ENCODE results near the gene RNASE8.

Gene RNASE8

GRCh38 chr14:21072781-21073339 lies 15.2 kb downstream of the RNASE8 start:
- DNase-seq (ENCODE audit: low read depth) = no peak

GRCh38 chr14:21073921-21074320 lies 16.3 kb downstream of the RNASE8 start:
- no peak for DNase-seq (ENCODE audit: low read depth)

DNA sequence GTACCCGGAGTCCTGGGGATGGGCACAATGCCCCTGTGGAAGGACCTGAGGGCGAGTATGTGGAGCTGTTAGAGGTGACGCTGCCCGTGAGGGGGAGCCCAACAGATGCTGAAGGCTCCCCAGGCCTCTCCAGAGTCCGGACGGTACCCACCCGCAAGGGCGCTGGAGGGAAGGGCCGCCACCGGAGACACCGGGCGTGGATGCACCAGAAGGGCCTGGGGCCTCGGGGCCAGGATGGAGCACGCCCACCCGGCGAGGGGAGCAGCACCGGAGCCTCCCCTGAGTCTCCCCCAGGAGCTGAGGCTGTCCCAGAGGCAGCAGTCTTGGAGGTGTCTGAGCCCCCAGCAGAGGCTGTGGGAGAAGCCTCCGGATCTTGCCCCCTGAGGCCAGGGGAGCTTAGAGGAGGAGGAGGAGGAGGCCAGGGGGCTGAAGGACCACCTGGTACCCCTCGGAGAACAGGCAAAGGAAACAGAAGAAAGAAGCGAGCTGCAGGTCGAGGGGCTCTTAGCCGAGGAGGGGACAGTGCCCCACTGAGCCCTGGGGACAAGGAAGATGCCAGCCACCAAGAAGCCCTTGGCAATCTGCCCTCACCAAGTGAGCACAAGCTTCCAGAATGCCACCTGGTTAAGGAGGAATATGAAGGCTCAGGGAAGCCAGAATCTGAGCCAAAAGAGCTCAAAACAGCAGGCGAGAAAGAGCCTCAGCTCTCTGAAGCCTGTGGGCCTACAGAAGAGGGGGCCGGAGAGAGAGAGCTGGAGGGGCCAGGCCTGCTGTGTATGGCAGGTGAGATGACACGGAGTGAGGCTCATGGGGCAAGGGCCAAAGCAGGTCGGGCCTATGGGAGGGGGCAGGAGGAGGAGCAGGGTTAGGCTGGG lies 17.0 kb downstream of the RNASE8 start:
- no peak for DNase-seq (ENCODE audit: low read depth)

DNA sequence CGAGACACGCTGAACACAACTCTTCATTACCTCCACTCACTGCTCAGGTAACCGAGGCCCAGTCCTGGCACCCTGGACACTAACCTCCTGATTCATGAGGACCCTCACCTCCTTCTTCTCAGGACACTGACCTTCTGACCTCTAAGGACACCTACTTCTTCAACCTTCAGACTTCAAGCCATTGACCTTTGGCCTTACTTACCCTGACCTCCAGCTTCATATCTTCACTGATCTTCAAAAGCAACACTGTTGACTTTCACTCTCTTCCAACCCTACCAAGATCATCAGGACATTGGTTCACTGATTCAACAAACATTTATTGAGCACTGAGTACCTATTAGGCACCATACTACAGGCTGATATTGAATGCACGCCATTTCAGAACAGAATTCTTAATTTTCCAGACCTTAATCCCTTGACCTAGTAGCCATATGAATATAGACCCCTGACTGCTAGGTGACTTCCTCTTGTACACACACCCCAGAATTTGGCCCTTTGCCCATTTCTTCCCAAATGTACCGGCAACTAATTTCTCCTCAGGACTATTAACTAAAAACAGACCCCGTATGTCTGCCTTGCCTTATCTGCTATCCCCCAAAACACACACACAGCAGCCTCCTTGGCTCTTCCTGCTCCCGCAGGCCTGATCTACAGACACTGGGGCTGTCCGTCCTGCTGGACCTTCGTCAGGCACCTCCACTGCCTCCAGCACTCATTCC lies 18.3 kb downstream of the RNASE8 start:
- no peak for DNase-seq (ENCODE audit: low read depth)

- DNase-seq (ENCODE audit: low read depth) = no peak
Observed at GRCh38 chr14:21077672-21078071, 20.1 kb downstream of the RNASE8 start.

- no peak for DNase-seq (ENCODE audit: low read depth)
Observed at GRCh38 chr14:21078287-21078686, 20.7 kb downstream of the RNASE8 start.

DNA sequence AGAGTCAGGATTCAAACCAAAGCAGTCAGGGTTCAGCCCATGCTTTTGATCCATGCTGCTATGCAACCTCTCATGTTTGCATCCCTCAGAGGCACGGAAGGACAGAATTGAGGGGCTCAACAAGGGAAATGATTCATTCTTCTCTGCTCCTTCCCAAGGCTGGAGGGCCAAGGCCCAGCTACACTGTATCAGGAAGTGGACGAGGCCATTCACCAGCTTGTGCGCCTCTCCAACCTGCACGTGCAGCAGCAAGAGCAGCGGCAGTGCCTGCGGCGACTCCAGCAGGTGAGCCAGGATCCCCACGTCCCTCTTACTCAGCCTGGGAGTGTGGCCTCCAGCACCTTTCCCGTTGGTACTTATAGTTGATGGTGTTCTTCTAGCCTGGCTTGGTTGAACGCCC lies 21.1 kb downstream of the RNASE8 start:
- DNase-seq (ENCODE audit: low read depth) = no peak

DNA sequence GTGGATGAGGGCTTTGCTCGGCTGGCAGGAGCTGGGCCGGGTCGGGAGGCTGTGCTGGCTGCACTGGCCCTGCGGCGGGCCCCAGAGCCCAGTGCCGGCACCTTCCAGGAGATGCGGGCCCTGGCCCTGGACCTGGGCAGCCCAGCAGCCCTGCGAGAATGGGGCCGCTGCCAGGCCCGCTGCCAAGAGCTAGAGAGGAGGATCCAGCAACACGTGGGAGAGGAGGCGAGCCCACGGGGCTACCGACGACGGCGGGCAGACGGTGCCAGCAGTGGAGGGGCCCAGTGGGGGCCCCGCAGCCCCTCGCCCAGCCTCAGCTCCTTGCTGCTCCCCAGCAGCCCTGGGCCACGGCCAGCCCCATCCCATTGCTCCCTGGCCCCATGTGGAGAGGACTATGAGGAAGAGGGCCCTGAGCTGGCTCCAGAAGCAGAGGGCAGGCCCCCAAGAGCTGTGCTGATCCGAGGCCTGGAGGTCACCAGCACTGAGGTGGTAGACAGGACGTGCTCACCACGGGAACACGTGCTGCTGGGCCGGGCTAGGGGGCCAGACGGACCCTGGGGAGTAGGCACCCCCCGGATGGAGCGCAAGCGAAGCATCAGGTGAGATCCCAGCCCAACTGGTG lies 24.0 kb downstream of the RNASE8 start:
- no peak for DNase-seq (ENCODE audit: low read depth)

DNA sequence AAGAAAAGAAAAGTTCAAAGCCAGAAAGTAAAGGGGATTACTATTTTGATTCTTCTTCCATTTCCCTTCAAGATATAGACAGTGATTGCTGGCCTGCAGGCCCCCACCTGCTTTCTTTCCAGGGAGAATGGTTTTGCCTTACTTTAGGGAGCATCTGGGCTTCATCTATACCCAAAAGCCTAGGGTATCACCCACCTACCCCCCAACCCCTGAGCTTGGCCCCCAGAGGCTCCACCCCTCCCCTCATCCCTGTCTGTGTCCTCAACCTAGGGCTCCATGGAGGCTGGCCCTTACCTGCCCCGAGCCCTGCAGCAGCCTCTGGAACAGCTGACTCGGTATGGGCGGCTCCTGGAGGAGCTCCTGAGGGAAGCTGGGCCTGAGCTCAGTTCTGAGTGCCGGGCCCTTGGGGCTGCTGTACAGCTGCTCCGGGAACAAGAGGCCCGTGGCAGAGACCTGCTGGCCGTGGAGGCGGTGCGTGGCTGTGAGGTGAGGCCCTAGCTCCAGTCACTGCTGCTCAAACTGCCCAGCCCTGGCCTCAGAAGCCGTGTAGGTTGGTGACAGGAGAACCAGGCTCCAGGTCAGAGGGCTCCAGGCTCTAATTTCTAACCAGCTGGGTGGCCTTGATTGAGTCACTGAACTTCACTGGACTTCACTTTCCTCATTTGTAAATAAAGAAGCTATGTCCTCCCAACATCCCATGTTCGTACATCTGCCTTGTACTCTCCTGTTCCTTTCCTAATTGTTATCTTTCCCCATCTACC lies 26.1 kb downstream of the RNASE8 start:
- DNase-seq (ENCODE audit: low read depth) = no peak

DNA sequence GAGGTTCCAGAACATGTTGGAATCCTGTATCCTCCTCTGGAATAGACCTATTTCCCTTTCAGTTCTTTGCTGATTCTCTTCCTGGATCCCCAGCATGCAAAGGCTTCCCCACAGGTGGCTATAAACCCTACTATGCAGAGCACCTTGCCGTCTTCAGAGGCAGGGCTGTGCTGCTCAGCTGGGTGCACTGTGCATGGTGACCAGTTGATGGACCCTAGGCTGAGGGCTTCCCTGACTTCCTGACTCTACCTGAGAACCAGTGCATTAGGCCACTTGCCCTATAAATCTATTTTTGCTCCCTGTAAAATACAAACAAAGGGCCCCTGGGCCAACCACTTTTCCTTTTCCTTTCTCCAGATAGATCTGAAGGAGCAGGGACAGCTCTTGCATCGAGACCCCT lies 26.8 kb downstream of the RNASE8 start:
- no peak for DNase-seq (ENCODE audit: low read depth)

- no peak for DNase-seq (ENCODE audit: low read depth)
Observed at GRCh38 chr14:21084998-21085853, 27.6 kb downstream of the RNASE8 start.

- DNase-seq (ENCODE audit: low read depth) = no peak
Observed at GRCh38 chr14:21086908-21087293, 29.3 kb downstream of the RNASE8 start.

DNA sequence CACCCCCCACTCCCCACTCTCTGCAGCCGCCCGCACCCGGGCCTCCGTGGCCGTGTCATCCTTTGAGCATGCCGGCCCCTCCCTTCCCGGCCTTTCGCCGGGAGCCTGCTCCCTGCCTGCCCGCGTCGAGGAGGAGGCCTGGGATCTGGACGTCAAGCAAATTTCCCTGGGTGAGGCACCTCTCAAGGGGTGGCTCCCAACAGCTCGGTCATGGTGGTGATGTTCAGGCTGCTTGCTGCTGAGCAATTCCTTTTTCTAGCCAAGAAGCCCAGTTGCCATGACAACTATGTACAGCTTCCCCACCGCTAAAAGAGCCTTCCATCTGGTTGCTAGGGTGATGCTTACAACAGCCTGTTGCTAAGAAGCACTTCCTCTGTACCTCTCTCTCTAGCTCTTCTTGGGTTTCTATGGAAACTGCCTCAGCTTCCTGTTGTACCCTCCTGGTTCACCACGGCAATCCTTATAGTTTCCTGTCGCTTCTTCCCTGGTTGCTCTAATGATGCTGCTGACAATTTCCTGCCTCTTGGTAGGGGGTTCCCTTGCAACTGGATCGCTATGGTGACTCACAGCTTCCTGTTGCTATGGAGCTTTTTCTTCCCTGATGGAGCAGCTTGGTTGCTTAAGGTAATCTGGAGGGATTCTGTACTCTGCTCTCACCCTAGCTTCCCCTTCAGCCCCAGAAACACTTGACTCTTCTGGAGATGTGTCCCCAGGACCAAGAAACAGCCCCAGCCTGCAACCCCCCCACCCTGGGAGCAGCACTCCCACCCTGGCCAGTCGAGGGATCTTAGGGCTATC lies 29.9 kb downstream of the RNASE8 start:
- DNase-seq (ENCODE audit: low read depth) = no peak

DNA sequence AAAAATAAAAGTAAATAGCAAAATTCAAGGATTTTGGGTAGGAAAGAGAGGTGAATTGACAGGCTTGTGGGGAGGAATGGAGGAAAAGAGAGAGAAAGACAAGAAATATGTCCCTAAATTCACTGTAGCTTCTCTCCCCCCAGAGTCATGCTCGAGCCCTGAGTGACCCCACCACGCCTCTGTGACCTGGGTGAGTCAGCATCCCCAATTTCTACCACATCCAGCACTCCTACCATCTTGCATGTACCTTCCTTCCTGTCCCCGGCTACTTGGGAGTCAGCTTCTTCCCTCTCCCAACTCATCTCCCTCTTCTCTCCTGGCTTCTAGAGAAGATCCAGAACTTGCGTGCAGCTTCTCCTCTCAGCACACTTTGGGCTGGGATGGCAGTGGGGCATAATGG lies 31.1 kb downstream of the RNASE8 start:
- no peak for DNase-seq (ENCODE audit: low read depth)

DNA sequence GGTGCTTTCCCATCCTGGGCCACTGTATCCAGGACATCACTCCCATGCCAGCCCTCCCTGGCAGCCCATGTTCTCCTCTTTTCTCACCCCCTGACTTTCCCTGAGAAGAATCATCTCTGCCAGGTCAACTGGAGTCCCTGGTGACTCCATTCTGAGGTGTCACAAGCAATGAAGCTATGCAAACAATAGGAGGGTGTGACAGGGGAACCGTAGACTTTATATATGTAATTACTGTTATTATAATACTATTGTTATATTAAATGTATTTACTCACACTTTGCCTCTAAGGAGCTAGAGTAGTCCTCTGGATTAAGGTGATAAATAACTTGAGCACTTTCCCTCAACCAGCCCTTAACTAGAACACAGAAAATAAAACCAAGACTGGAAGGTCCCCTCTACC lies 31.6 kb downstream of the RNASE8 start:
- DNase-seq (ENCODE audit: low read depth) = no peak

GRCh38 chr14:21089877-21090193 lies 32.2 kb downstream of the RNASE8 start:
- no peak for DNase-seq (ENCODE audit: low read depth)

GRCh38 chr14:21090194-21090939 lies 32.7 kb downstream of the RNASE8 start:
- DNase-seq (ENCODE audit: low read depth) = no peak

GRCh38 chr14:21090940-21091663 lies 33.5 kb downstream of the RNASE8 start:
- DNase-seq (ENCODE audit: low read depth) = no peak

DNA sequence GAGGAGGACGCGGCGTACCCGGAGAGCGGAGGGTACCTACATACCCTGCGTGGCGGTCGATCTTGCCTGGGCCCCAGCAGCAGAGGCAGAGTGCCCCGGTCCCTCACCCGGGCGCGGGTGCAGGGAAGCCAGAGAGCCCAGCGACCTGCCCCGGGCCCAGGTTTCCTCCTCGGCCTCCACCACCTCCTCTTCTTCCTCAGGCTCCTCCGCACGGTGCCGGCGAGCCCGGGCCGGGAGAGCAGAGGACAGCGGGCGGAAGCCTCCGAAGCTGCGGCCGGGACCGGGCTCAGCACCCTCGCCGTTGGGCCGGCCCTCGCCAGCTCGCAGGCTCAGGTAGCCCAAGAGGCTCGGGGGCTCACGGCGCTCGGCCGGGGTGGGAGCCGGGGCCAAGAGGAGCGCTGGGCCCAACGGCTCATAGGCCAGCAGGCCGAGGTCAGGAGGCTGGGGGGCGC lies 34.2 kb downstream of the RNASE8 start:
- DNase-seq (ENCODE audit: low read depth) = no peak
